GM12891 (cell line): ENCODE data around the gene PICALM.

Experiments
- DNase-seq: peaks from one replicate; pipeline ENCODE4 v3.0.0; 2011; ENCODE audit warnings: low spot score; ENCODE audit not compliant: insufficient read length
- FAIRE-seq: peaks from 2 replicates; lab custom pipeline; 2011; peaks lifted over from hg19 to GRCh38; lab: Jason Lieb, UNC
- PAX5 ChIP-seq: IDR thresholded peaks from 2 replicates; pipeline ENCODE4 v1.6.1; 2011; ENCODE audit warnings: low read length, moderate library complexity, mild to moderate bottlenecking; ENCODE audit not compliant: insufficient read depth, severe bottlenecking
- POLR2A ChIP-seq: IDR thresholded peaks from 2 replicates; pipeline ENCODE4 v1.6.1; 2011; ENCODE audit warnings: low read depth, low read length, control low read depth
- POLR2AphosphoS5 ChIP-seq: IDR thresholded peaks from 2 replicates; pipeline ENCODE4 v1.6.1; 2011; ENCODE audit warnings: low read depth, low read length, control low read depth
- POU2F2 ChIP-seq: IDR thresholded peaks from 2 replicates; pipeline ENCODE4 v1.6.1; 2011; ENCODE audit warnings: low read depth, mild to moderate bottlenecking, control low read depth, low read length, moderate library complexity
- SPI1 ChIP-seq: IDR thresholded peaks from 2 replicates; pipeline ENCODE4 v1.6.1; 2011; ENCODE audit warnings: low read depth, low read length, control low read depth
- TAF1 ChIP-seq: IDR thresholded peaks from 2 replicates; pipeline ENCODE4 v1.6.1; 2011; ENCODE audit warnings: low read depth, low read length, control low read depth

The PICALM gene

DNA sequence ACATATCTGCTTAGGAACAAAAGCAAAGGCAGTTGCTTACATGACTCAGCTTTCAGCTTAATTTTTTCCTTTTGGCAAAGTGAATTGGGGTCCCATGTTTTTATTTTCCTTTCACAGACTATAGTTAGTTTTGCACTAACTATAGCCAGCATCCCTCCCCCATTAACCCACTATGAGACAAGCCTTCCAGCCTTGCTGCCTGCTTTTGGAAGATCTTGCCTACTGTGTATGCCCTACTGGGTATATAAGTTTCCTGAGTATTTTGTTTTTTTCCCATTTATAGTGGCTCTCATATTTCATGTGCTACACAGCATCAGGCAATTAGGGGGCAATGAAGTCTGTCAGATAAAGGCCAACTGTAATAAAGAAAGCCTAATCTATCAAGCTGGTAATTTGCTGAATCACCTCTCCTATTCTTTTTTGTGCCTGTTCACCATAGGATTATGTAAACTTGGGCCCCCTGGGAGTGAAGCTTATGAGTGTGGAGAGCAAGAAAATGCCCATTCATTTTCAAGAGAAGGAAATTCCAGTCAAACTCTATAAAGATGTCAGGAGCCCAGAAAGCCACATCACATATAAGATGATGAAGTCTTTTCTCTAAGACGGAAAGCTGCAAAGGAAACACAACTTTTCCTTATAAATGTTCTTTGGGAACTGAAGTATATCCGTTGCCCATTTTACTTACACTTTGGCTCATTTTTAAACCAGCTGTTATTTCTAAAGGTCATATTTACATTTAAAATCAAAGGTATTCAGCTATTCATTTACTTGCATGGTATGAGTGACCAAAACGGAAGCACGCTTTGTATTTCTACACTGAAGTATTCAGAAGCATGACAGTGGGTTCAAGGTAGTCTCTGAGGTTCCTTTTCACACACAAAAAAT lies 149.7 kb downstream of the PICALM start:
- DNase-seq (no peak), FAIRE-seq (no peak)
- TF ChIP-seq TAF1 = no peak
- TF ChIP-seq SPI1 = no peak
- no peak for TF ChIP-seq PAX5
- no peak for TF ChIP-seq POLR2AphosphoS5
- TF ChIP-seq POU2F2 = no peak
- no peak for TF ChIP-seq POLR2A

DNA sequence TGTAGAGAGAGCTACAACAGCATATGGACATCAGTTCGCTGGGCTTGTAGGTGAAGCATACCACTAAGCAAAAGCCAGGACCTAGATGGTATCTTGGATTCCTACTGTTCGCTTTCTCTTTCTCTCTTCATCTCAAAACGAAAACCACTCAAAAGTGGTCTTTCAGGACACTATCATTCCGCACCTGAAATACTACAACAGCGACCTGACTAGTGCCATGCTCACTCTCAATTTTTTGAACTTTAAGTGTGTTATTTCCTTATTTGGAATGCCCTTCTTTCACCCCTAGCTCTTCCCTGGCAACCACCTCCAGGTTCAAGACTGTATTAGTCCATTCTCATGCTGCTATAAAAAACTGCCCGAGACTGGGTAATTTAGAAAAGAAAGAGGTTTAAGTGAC lies 154.5 kb downstream of the PICALM start:
- no peak for TF ChIP-seq SPI1
- no peak for TF ChIP-seq PAX5
- DNase-seq (no peak), FAIRE-seq (no peak)

DNA sequence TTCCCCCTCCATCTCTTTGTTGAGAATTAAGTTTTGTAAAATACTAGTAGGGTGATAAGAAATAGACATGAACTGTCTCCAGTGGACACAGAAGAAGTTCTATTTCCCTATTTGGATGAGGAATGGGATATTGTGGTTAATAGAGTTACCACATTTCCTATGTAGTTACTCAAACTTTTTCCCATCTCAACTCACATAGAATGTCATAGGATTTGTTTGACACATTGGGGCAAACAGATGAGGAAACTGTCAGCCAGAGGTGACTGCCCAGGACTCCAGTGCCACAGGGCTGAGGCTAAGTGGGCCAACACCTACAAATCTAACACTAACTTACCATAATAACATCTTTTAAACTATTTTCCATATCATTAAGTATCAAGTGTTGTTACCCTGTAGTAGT lies 155.4 kb downstream of the PICALM start:
- FAIRE-seq (no peak), DNase-seq (no peak)
- no peak for TF ChIP-seq TAF1
- no peak for TF ChIP-seq POU2F2
- TF ChIP-seq SPI1 = no peak
- TF ChIP-seq POLR2AphosphoS5 = no peak
- TF ChIP-seq POLR2A = no peak
- no peak for TF ChIP-seq PAX5

DNA sequence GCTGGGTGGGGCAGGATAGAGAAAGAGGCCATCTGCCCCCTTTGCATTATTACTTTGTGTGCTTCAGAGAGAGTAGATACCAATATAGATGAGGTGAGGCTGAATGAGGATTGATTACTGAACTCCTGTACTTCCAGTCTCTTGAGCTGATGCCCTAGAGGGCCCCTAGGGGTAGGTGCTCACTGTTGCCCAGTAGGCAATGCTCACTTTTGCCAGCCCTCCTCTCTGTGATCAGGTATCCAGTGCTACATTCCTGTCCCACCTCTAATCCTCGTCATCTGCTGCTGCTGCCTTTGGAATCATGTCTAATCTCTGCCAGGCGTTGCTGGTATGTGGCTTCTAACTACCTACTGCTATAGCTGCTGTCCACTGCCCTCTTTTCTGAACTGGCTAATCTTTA lies 156.5 kb downstream of the PICALM start:
- no peak for TF ChIP-seq POLR2AphosphoS5
- TF ChIP-seq SPI1 = no peak
- no peak for TF ChIP-seq POLR2A
- TF ChIP-seq PAX5 = no peak
- TF ChIP-seq TAF1 = no peak
- TF ChIP-seq POU2F2 = no peak
- FAIRE-seq (no peak), DNase-seq (no peak)
